ENCODE results near the gene DGKZ.

DGKZ gene

DNA sequence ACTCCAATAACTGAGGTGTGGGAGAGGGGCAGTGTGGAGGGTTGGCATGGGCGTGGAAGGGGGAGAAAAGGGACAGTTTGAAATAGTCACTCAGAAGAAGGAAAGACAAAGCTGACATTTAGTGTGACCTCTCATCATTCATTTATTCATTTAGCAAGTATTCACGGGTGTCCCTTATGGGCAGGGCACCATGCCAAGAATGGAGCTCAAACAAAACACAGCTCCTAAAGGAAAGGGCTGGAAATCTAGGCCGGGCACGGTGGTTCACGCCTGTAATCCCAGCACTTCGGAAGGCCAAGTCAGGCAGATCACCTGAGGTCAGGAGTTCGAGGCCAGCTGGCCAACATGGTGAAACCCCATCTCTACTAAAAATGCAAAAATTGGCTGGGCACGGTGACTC, 19.4 kb upstream of the DGKZ start:
- Histone ChIP-seq H3K4me2 (ENCODE audit: low read depth, low read length, poor library complexity, severe bottlenecking) (no peak overlapping the region), H3K79me2 (ENCODE audit: insufficient read depth, low read length) (no peaks in the 10 kb centered on the region), H3K4me3 (ENCODE audit: insufficient read depth, low read length, poor library complexity, severe bottlenecking) (no peak overlapping the region), H3F3A (ENCODE audit: insufficient read depth) (no peaks in the 10 kb centered on the region), H4K20me1 (ENCODE audit: low read depth, low read length) (no peaks in the 10 kb centered on the region), H3K27me3 (ENCODE audit: low read length) (no peaks in the 10 kb centered on the region), H3K36me3 (ENCODE audit: low read length) (no peaks in the 10 kb centered on the region), H3K27ac (ENCODE audit: low read depth, low read length) (no peak overlapping the region), H2AFZ (ENCODE audit: low read depth, low read length, severe bottlenecking) (no peak overlapping the region), H3K9ac (ENCODE audit: low read length) (no peak overlapping the region), H3K9me2 (replicated peaks; ENCODE audit: insufficient read depth, low read length) (no peaks in the 10 kb centered on the region), H3K9me3 (ENCODE audit: insufficient read depth, low read length) (no peaks in the 10 kb centered on the region)
- no peak for TF ChIP-seq CTCF (IDR thresholded peaks at IDR 0.05; ENCODE audit: insufficient read depth, low read length, poor library complexity, severe bottlenecking)
- TF ChIP-seq EZH2phosphoT487 (conservative IDR thresholded peaks at IDR 0.05; ENCODE audit: low read length): no peak

DNA sequence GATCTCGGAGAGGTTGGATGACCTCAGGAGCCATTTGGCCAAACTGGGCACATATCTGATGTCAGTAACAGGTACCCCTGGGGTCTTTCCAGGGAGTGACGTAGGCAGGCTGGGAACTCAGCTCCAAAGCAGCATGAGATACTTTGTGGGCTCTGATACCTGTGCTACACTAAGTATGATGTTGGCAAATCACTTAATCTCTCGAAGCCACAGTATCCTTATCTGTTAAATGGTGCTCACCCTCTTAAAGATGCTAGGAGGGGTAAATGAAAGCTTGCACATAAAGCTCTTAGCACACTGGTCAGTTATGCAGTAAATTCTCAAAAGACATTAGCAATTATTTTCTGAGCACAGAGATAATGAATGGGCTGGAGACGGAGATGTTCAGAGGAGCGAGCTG, 17.1 kb upstream of the DGKZ start:
- Histone ChIP-seq H3K27ac (ENCODE audit: low read depth, low read length) (no peak overlapping the region), H3K9me2 (replicated peaks; ENCODE audit: insufficient read depth, low read length) (no peaks in the 10 kb centered on the region), H3K9ac (ENCODE audit: low read length) (no peak overlapping the region), H3K27me3 (ENCODE audit: low read length) (no peaks in the 10 kb centered on the region), H3K4me3 (ENCODE audit: insufficient read depth, low read length, poor library complexity, severe bottlenecking) (no peak overlapping the region), H3K9me3 (ENCODE audit: insufficient read depth, low read length) (no peaks in the 10 kb centered on the region), H3K79me2 (ENCODE audit: insufficient read depth, low read length) (no peaks in the 10 kb centered on the region), H4K20me1 (ENCODE audit: low read depth, low read length) (no peaks in the 10 kb centered on the region), H3K4me2 (ENCODE audit: low read depth, low read length, poor library complexity, severe bottlenecking) (no peak overlapping the region), H3F3A (ENCODE audit: insufficient read depth) (no peaks in the 10 kb centered on the region), H3K36me3 (ENCODE audit: low read length) (no peaks in the 10 kb centered on the region), H2AFZ (ENCODE audit: low read depth, low read length, severe bottlenecking) (no peak overlapping the region)
- no peak for TF ChIP-seq EZH2phosphoT487 (conservative IDR thresholded peaks at IDR 0.05; ENCODE audit: low read length)
- no peak for TF ChIP-seq CTCF (IDR thresholded peaks at IDR 0.05; ENCODE audit: insufficient read depth, low read length, poor library complexity, severe bottlenecking)

DNA sequence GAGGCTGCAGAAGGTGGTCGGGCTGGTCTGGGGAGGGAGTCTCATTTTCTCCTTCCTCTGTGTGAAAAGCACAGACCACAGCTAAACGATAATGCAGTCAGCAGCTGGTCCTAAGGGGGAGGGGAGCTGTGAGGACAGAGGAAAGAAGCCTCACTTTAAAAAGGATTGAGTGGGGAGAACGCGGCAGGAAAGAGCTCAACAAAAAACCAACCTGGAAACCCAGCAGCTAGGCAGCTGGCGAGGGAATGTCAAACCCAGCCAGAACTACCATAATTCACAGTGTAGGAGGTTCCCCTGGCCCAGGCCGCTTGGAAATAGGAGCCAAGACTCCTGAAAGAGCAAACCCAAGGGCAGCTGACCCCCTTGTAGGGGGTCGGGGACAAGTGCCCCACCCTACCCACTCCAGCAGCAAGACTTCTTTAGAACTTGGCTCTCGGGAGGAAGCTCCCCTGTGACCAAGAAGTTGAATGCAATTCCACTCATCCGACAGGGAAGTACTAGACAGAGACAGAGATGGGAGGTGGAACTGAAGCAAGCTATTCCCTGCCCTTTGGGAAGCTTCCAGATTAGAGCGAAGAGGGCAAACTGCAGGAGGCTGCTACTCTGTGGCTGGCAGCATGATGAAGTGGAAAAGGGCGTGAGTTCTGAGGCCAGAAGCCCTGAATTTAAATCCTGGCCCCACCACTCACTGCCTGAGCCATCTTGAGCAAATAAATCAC, 16.5 kb upstream of the DGKZ start:
- Histone ChIP-seq H3K4me2 (ENCODE audit: low read depth, low read length, poor library complexity, severe bottlenecking) (no peak overlapping the region), H3K27ac (ENCODE audit: low read depth, low read length) (no peak overlapping the region), H3F3A (ENCODE audit: insufficient read depth) (no peaks in the 10 kb centered on the region), H3K79me2 (ENCODE audit: insufficient read depth, low read length) (no peaks in the 10 kb centered on the region), H3K9me3 (ENCODE audit: insufficient read depth, low read length) (no peaks in the 10 kb centered on the region), H3K9me2 (replicated peaks; ENCODE audit: insufficient read depth, low read length) (no peaks in the 10 kb centered on the region), H3K27me3 (ENCODE audit: low read length) (no peaks in the 10 kb centered on the region), H2AFZ (ENCODE audit: low read depth, low read length, severe bottlenecking) (no peak overlapping the region), H3K36me3 (ENCODE audit: low read length) (no peaks in the 10 kb centered on the region), H3K9ac (ENCODE audit: low read length) (no peak overlapping the region), H3K4me3 (ENCODE audit: insufficient read depth, low read length, poor library complexity, severe bottlenecking) (no peak overlapping the region), H4K20me1 (ENCODE audit: low read depth, low read length) (no peaks in the 10 kb centered on the region)
- TF ChIP-seq CTCF (IDR thresholded peaks at IDR 0.05; ENCODE audit: insufficient read depth, low read length, poor library complexity, severe bottlenecking): no peak
- no peak for TF ChIP-seq EZH2phosphoT487 (conservative IDR thresholded peaks at IDR 0.05; ENCODE audit: low read length)
